HG03095 (cell line): ENCODE data around the gene PTPN14.
A peak's percentile ranks its signal among the peaks of the same experiment; 100 is the strongest.
"Not testable (repeated sequence)": the region's sequence is repeated elsewhere in the genome, so short reads cannot be mapped to it uniquely, and the experiment has no call there.

Experiments used
- ATAC-seq: cut with Tn5 transposase; IDR thresholded peaks from one replicate; pipeline ENCODE4 v1.9.1; 2021; ENCODE audit warnings: moderate library complexity; ENCODE audit not compliant: unreplicated experiment

Gene PTPN14

DNA sequence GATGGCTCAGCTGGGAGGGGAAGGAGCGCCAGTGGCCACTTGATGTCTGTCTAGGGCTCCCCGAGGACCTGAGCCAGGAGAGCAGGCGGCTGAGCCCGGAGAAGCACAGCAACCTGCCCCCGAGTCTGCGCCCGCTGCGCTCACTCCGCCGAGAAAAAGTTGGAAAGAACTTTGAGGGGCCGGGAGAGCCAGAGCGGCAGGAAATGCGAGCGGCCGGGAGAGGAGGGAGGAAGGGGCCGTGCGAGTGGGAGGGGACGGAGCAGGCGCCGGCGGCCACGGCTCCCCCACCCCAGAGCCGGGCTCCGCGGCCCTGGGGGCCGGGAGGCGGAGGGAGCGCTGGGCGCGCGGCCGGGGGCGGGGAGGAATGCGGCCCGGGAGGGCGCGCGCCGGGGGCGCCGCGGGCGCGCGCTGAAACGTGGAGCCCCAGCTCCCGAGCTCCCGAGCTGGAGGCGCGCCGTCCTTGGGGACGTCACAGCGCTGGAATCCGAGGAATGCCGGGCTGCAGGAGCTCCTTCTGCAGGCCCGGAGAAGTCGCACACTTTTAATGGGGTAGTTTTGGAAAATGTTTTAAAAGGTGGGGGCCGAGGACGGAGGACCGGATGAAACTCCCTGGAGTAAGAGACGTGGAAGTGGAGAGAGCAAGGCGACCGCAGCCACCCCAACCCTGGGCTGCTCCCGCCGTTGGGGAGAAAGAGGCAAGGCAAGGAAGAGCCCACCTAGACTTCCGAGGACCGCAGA, at the start of gene PTPN14:
PTPN14 (minus strand) TSS at position 167 of the 738 bp plus-strand sequence. CDS start 86,799 bp downstream, outside the sequence.
- ATAC-seq: no peak

DNA sequence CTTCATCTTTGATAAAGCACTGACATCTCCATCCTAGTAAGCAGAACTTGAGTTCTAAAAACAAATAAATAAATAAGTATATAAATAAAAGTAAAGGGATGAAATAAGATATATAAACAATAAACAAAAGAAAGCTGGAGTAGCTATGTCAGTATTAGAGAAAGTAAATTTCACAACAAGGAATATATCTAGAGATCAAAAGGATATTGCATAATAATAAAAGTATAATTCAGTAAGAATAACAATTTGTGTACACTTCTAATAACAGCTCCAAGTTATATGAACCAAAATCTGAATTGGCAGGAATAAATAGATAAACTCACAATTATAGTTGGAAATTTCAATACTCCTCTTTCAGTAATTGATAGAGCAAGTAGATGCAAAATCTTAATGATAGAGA, 41.8 kb upstream of the PTPN14 start:
- no peak for ATAC-seq

DNA sequence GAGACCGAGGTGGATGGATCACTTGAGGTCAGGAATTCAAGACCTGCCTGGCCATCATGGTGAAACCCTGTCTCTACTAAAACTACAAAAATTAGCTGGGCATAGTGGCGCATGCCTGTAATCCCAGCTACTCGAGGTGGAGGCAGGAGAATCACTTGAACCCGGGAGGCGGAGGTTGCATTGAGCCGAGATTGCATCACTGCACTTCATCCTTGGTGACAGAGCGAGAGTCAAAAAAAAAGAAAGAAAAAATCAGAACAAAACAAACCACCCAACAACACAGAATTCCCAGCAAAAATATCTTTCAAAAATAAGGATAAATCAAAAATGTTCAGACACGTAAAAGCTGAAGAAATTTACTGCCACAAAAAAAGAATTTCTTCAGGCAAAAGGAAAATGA, 40.5 kb upstream of the PTPN14 start:
- not testable (repeated sequence) for ATAC-seq

DNA sequence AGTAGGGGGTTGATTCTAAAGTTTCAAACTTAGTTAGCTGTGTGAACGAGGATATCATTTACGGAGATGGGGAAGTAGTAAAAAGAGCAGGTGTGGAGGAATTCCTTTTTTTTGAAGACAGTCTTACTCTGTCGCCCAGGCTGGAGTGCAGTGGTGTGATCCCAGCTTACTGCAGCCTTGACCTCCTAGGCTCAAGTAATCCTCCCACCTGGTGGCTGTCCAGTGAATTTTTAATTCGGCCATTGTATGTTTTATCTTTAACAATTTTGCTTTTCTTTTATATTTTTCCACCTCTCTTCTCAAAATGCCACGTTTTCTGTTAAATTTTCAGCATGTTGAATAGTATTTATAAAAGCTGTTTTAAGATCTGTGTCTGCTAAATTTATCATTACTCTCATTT, 39.3 kb upstream of the PTPN14 start:
- ATAC-seq: no peak

DNA sequence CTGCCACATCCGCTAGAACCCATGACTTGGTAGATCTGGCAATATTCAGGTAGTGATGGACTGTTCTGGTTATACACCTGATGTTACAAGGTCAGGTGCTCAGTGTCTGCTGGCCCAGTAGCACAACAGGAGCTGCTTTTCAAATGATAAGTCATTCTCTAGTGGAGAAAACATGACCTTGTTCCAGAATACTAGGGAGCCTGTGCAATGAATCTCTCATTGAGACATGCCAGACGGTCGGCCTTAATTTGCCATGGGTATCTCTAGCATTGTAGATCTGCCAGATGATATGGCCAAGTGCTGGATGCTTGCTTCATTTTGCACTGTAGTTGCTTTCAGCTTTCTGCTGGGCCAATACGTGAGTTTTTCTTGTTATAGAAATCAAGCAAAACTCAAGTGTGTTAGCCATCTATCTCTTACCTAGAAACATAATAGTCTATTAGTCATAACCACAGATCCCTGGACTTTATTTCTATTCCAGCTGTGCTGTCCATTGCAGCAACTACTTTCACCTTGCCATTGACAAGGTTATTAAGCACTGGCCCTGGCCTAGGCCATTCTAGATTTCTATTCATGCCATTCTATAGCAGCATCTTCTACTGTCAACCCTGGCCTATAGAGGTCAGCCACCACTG, 37.7 kb upstream of the PTPN14 start:
- no peak for ATAC-seq

DNA sequence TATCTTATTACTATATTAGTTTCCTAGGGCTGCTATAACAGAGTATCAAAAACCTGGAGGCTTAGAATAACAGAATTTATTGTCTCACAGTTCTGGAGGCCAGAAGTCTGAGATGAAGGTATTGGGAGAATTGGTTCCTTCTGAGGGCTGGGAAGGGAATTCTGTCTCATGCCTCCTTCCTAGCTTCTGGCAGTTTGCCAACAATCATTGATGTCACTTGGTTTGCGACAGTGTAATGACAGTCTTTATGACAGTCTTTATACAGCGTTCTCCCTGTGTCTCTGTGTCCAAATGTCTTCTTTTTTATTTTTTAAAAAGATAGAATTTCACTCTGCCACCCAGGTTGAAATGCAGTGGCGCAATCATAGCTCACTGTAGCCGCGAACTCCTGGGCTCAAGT, 35.8 kb upstream of the PTPN14 start:
- ATAC-seq: no peak

DNA sequence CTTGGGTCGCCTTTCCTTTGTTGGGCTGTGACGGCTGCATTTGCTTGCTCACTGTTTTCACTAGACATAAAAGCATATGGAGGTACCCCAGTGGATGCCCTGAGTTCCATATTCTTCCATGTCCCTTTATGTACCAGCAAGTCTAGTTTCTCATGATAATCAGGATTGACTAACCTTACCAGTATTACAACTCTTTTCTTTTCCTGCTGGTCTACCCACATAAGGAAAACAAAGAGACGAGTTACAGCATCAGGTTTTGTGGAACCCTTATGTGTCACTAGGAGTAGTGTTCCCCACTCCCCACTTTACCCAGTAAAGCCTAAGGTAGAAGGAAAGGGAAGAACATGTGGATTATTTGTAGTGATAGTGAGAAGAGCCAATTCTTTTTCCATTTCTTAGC, 35.2 kb upstream of the PTPN14 start:
- ATAC-seq: no peak

DNA sequence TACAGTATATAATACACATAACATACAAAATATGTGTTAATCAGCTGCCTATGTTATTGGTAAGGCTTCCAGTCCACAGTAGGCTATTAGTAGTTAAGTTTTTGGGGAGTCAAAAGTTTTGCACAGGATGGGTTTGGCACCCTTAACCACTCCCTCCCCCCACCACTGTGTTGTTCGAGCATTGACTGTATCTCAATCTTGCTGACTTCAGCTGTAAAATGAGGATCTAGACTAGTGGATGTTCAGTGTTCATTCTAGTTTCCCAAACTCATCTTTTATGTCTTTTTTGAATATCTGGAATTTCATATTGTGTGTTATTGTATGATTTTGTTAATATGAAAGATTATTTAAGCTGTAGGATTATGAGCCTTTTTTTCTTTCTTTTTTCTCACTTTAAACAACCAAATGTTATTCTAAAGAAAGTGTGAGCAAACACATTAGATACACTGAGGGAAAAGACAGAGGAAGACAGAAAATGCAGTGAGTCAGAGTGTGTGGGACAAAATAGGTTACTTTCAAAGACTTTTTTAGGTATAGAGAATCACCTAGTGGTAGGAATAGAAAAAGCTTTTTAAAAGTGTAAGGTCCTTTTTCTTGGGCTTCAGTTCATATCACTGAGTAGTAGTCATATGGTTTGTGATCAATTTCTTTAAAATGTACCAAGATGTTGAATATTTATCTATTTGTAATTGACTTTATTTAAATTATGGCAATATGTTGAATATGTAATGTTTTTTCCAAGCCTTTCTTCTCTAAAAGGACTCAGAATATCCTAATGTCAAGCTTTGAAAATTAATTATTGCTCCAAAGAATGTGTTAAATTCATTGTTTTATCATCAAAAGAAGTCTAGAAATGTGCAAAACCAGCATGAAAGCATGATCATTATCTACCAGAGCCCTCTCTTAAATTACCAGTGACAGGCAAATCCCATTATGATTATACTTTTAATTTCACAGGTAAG, 33.7 kb upstream of the PTPN14 start:
- peak; percentile 72 for ATAC-seq

DNA sequence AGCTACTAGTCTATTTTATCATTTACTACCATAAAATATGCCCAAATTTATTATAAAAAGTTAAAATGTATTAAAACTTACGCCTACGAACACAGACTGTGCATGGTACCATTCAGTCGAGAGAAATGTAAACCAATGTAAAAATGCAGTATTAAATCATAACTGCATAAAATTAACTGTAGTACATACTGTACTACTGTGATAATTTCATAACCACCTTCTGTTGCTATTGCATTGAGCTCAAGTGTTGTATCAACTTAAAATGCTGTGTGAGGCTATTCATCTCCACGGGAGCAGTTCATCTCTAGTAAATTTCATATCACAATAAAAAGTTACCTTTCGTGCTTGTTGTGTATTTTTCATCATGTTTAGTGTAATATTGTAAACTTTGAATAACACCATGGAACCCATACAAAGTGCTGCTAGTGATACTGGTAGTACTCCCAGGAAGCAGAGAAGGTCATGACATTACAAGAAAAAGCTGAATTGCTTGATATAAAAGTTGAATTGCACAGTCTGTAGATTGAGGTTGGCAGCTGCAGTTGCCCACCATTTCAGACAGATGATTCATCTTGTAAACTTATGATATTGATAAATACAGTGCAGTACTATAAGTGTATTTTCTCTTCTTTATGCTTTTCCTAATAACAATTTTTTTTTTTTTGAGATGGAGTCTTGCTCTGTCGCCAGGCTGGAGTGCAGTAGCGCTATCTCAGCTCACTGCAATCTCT, 32.6 kb upstream of the PTPN14 start:
- ATAC-seq: no peak

DNA sequence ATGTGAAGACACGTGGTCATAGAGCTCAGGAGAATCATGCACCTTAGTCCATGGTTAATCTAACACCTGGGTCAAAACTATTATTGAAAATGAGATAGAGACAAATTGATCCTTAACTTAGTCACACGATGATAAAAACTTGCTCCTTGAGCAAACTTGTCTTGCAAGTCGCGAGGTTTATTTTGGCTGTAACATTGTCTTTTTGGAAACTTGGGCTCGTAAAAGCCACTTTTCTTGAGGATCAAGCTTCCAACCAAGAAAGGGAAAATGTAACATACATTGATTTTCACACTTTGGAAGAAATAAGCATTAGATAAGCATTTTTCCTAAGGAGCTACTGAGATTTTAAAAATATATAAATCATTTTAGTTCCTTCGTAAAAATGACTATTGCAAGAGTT, 31.7 kb upstream of the PTPN14 start:
- no peak for ATAC-seq

DNA sequence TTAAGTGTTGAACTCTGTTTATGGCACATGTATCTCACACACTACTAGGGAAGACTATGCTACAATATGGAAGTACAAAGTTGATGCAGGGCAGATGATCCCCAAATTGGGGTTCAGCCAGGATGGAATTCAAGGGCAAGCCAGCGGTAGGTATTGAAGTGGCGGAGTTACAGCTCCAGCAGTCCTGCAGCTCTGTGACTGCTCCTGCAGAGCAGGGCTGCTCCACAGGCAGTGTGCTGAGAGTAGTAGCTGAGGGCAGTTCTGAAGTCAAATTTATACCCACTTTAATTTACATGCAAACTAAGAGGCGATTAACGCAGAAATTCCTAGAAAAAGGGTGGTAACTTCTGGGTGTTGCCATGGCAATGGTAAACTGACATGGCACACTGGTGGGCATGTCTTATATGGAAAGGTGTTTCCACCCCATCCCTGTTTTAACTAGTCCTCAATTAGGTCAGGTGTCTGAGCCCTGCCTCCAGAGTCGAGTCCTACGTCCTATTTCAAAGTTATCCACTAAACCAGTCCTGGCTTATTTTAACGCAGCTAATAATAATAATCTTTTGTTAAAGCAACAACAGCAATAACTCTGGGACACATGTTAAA, 31.0 kb upstream of the PTPN14 start:
- no peak for ATAC-seq

DNA sequence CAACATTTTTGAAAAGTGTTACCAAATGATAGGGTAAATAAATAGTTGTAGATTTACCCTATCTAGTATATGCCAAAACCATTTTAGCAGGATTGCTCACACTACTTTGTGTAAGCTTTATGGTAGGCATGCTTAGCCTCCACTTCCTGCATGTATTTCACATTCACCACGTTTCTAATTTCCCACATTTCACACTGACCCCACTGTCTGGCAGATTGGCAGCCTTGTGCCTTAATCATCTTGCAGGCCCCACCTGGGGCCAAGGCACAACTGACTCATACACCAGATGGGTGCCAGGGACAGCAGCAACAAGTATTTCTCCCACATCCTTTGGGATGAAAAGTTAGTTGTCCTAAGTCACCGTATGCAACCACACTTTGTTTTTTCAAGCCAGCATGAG, 30.4 kb upstream of the PTPN14 start:
- no peak for ATAC-seq

DNA sequence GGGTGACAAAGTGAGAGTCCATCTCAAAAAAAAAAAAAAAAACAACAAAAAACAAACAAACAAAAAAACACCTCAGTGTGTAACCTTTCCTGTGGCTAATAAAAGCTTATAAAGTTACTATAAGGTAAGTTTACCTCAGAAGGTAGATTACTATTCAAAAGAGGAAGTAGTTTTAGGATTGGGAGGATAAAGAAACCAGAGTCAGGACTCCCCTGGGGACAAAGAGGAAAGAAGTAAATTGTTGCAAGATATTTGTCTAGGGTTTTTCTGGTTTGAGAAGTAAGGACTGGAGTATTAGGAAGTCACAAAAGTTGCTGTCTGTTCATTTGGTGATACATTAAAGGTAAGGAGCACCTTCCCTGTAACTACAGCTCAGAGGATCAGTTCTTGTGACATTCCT, 27.8 kb upstream of the PTPN14 start:
- no peak for ATAC-seq

DNA sequence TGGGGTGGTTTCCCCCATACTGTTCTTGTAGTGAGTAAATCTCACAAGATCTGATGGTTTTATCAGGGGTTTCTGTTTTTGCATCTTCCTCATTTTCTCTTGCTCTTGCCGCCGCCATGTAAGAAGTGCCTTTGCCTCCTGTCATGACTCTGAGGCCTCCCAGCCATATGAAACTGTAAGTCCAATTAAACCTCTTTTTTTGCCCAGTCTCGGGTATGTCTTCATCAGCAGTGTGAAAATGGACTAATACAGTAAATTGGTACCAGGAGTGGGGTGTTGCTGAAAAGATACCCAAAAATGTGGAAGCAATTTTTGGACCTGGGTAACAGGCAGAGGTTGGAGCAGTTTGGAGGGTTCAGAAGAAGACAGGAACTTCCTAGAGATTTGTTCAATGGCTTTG, 24.7 kb upstream of the PTPN14 start:
- ATAC-seq: not testable (repeated sequence)

DNA sequence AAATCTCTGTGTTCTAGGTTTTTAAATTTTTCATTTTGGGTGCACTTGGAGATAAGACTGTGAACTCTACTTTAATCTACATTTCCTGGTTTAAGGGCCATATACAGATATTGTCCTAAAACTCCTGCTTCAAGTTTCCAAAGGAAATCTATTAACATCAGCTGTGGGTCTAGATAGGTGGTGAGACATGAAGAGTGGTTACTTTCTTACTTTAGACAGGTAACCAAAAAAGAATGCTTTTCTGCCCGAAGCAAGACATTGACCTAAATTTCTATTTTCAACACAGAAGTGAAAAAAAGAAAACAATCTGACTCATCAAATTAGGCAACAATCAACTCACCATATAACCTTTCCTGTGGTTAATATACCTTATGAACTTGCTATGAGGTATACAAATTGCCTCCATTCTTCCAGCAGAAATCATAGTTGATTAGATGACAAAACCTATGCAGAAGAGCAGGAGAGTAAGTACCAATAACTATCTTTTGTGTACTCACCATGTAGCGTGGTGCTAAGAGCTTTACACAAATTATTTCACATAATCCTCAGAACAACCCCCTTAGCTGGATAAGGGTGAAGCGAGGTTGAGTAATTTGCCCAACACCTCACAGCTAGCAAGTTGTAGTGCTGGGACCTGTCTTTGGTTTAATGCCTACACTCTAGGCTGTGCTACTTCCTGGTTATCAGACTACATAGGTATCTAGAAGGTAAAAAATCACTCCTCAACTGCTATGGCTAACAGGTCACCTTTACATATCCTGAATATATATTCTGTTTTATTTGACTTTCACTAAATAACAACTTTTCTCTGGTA, 23.4 kb upstream of the PTPN14 start:
- no peak for ATAC-seq

DNA sequence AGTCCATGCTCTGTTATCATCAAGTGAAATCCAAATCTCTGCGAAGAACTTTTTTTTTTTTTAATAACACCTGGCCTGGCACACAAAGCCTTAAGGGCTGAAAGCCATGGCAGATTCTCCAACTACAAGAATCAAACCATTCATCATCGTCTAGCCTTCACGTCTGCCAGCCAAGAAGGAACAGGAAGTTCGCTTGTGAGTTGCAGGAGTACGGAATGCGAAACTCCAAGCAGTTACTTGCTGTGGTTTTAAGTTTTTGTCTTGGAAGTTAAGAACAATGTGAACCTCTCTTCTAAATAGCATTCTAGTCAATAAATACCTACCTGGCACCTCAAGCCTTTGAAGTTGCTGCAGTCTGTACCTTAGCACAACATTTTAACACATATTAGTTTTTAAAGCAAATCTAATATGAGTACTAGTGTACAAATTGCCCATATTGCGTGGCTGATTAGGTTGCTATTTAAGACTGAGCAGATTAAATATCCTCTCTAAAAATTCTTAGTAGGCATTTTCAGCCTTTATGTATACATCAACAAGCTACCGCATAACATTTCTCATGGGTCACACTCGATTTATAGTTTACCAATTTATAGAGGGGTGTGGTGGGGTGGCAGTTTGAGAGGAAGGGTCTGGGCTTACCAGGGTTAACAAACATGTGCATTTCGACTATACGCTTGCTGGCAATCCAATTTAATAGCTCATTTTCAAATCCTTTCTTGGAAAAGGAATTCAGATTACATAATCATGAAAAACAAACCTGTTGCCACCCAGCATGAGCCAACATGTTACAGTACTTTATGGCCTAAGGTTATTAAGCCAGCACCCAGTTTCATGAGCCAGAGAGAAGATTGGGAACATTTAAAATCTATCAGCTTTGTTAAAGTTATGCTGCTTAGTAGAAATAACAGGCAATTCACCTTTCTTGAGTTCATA, 22.2 kb upstream of the PTPN14 start:
- ATAC-seq: no peak

DNA sequence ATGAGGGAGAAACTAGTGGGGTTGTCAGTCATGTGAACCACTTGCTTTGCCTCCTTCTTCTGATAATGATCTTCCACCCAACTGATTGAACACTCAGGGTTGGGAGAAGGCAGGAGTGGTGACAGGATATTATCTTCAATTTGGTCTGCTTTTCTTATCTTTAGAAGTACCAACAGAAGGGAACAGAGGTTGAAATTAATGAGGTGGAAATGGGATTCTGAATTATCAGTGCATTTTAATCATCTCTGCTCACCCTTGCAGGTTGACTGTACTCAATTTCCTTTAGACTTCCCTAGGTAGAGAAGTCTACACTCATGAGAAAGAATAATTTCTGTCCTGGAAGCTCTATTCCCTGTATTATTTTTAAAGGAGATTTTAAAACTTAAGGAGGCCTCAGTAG, 19.9 kb upstream of the PTPN14 start:
- no peak for ATAC-seq

DNA sequence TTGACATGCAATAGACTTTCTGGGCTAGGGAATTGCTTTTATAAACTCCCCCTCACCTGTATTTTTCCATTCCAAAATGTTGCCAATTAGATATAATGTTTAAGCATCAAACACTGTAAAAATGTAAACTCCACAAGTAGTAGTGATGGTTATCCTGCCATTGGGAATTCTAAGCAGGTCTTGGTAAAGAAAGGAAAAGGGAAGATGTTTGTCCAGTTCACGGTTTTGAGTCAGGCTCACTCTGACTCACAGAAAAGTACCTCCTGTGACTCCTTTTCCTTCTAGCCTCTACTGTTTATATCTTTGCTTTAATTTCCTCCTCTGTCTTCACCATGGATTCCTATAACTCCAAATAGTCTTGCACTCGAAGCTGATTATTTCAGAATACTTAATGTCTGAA, 19.0 kb upstream of the PTPN14 start:
- ATAC-seq: no peak
